GM19324 (cell line): Measurements from ENCODE around the gene UCHL3.
A peak's percentile ranks its signal among the peaks of the same experiment; 100 is the strongest.

Experiments
- ATAC-seq: cut with Tn5 transposase; IDR thresholded peaks from one replicate; pipeline ENCODE4 v1.9.1; 2021; ENCODE audit warnings: mild to moderate bottlenecking, moderate library complexity; ENCODE audit not compliant: unreplicated experiment, low FRiP score

UCHL3 gene

GRCh38 chr13:75618308-75618707, 68.7 kb downstream of the UCHL3 start:
- ATAC-seq = no peak

DNA sequence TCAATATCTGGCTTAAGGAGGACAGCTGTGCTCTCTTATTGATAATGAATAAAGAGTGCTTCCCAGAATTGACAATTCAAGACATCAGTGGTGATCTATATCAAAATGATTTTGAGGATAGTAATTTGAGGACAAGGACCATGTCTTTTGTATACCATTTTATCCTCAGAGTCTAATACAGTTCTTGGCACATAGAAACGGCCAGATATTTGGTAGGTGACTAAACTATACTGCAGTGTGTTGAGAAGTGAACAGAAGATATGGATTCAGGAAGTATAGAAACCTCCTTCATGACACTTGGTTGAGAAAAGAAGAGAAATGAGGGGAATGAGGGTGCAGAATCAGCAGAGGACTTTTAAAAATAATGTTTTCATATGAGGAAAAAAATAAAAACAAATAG, 70.4 kb downstream of the UCHL3 start:
- ATAC-seq = no peak

- ATAC-seq = no peak
Measured at GRCh38 chr13:75621147-75621546, 71.6 kb downstream of the UCHL3 start.

DNA sequence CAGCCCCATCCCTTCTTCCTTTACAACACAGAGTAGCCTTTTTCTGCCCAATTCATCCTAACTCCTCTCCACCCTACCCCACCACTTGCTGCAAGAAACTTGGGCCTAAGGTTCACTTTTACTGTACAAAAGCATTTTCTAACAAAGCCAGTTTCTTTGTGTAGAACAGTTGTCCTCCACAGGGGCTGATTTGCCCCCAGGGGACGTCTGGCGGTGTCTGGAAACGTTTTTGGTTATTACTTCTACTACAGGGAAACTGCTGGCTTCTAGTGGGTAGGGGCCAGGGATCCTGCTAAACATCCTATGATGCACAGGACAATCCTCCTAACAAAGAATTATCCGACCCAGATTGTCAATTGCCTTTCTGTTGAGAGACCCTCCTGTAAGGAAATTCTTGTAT, 79.2 kb downstream of the UCHL3 start:
- no peak for ATAC-seq

GRCh38 chr13:75633285-75633684, 83.7 kb downstream of the UCHL3 start:
- ATAC-seq = no peak

DNA sequence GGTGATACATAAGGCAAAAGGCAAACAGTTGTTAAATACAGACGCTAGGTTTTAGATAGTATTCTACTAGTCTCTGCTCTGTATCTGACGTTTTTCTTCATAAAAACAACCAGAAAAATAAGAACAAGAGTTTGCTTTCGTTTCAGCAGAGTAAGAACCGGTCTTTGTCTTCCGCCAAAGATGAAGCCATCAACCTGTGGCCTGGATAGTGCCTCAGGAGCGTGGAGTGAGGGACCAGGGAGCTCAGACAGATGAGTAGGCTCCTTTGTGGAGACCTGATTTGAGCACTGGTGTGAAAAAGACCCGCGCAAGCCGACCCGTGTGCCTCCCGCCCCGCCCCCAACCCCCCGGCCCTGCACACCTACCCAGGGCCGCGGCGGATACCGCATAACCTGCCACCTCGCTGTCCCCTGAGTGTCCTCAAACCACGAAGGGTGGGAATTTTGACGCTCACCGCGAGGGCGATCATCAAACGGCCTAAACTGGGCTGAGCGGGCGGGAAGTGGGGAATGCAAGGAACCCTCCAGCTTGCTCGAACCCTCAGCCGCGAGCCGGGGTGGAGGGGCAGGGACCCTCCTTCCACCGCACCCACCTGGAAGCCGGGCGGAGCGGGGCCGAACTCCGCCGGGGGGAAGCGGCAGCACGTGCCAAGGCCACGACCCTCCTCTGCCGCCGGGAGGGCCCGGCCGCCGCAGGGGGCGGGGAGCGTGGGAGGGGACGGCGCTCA, 85.7 kb downstream of the UCHL3 start:
- no peak for ATAC-seq

DNA sequence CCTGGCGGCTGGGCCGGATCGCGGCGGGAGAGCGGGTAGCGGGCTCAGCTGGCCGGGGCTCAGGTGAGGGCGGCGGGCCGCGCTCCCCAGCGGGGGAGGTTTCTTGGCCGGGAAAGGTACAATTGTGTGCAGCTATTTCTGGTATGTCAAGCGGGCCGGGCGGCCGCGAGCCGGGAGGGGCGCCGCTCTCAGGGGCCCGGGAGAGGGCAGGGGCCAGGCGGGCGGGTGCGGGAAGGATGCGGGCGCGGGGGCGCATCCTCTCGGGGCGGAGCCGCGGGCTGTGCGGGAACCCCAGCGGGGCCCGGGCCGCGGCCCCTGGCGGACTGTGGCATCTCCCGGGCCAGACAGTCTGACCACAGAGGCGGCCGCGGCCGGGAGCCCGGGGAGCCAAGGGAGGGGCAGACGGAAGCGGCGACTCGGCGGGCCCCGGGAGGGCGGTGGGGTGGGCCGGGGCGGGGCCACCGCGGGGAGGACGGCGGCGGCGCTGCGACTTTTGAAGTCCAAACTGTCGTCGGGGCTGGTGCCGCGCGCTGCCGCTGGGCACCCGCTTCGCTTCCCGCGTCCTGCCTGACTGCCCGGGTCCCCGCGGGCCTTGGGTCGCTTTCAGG, 86.3 kb downstream of the UCHL3 start, which contains the start of gene LMO7:
TSS of gene LMO7 (plus strand) at position 503 of the 608 bp plus-strand sequence. CDS start 328 bp downstream, outside the sequence.
- ATAC-seq = peak; percentile 78

DNA sequence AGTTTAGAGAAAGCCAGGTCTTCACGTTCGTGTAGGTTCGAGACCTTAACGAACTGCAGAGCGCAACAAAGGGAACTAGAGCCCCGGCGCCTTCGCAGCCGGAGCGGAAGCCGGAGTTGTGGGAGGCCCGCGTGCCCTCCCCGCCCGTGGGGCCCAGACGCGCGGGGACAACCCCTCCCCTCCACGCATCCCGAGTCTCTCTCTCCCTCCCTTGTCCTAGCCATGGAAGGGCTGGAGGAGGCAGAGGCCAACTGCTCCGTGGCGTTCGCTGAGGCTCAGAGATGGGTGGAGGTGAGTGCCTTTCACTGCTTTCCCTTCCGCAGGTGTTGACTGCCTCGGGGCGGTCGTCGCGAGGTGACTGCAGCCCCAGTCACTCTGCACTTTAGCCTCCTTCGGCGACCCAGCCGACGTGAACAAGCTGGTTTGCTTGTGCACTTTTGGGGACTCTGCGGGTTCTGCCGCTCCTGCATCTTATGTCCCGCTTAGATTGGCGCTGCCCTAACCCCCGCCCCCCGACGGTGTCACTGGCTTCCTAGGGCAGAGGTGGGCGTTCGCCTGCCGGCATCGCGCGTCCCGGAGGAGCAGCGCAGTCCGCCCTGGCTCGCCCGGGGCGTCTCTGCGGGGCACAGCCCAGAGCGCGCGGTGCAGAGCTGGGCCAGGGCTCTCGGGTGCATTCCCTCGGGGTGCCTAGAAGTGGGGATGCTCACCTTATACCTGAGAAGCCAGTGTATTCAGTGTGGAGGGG, 87.0 kb downstream of the UCHL3 start:
- peak; percentile 70 for ATAC-seq

DNA sequence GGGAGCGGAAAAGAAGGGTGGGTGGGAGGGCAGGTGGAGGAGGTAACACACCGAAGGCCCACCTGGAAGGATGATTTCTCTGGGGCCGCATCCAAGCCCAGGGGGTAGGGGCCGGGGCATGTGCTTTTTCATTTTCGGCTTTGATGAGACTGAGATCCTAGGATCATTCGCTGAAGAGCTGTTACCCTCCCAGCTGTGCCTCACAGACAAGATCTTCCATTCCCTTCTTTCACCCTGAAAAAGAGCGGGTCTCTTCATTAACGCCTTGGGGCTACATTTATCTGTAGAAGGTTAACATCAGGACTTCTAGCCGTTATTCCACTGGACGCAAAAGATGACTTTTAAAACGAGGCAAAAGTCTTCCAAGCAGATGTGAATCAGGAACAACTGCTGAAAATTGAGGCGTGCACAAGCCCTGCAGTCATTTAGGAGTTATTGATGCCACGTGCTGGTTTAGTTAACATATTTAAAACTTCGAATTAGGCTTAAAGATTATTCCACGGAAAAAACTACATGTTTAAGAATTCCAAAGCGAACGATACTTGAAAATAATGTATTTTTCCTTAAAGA, 87.7 kb downstream of the UCHL3 start:
- no peak for ATAC-seq

GRCh38 chr13:75639454-75639853, 89.9 kb downstream of the UCHL3 start:
- no peak for ATAC-seq

DNA sequence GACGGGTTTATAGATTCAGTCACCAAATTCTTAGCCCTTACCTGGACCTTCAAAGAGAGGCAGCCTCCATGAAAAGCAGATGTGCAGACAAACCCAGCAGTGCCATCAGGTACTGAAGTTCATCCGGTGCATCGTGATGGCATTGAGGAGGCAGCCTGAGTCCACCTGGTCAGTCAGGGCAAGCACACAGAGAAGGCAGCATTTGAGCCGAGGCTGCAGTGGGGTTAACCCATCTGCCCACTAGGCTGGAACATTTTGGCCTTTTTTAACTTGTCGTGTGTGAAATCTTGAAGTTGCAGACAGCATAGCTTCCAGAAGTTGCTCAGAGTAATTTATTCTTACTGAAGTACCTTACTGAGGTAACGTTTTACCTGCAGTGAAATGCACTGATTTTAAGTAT, 91.4 kb downstream of the UCHL3 start:
- no peak for ATAC-seq

DNA sequence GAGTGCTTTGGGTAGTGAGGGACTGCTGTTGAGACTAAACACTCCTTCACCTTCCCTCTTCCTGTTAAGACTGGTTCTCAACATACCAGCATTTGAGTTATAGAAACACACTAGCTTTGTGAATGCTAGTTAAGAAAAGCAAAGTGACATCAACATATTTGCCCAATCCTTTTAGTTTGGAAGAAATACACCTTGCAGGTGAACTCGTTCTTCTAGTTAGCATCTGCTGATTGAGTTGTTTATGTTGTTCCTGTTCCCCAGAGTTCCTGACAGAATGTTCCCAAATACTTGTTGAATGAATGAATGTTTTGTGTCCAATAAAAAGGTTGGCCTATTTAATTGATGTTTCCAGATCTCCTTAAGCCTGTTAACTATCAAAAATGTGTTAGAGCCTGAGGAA, 93.6 kb downstream of the UCHL3 start:
- no peak for ATAC-seq

- ATAC-seq = no peak
Measured at GRCh38 chr13:75643693-75644092, 94.1 kb downstream of the UCHL3 start.

- ATAC-seq = no peak
Measured at GRCh38 chr13:75645141-75645540, 95.5 kb downstream of the UCHL3 start.

- ATAC-seq = peak; percentile 69
Measured at GRCh38 chr13:75647126-75647784, 97.7 kb downstream of the UCHL3 start.

- no peak for ATAC-seq
Measured at GRCh38 chr13:75648446-75648845, 98.9 kb downstream of the UCHL3 start.

- no peak for ATAC-seq
Measured at GRCh38 chr13:75651013-75651412, 101.4 kb downstream of the UCHL3 start.

DNA sequence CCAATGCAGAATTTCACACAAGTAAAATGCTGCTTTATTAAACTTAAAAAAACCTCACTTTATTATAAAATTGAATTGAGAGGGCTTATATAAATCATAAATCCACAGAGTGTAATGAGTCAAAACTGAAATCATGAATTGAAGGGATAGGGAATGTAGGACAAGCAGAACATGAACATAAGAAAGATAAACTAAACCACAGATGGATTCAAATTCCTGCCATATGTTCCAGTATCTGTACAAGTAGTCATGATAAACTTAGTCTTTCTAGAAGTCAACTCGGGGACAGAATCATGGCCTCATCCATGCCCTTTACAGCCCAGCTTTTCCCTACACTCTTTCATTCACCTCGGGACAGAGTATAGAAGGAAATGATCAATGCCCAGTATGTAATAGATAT, 103.1 kb downstream of the UCHL3 start:
- ATAC-seq = no peak
